ENCODE results near the gene ANKRD18A.
"Not testable (repeated sequence)": the region's sequence is repeated elsewhere in the genome, so short reads cannot be mapped to it uniquely, and the experiment has no call there.

ANKRD18A gene

DNA sequence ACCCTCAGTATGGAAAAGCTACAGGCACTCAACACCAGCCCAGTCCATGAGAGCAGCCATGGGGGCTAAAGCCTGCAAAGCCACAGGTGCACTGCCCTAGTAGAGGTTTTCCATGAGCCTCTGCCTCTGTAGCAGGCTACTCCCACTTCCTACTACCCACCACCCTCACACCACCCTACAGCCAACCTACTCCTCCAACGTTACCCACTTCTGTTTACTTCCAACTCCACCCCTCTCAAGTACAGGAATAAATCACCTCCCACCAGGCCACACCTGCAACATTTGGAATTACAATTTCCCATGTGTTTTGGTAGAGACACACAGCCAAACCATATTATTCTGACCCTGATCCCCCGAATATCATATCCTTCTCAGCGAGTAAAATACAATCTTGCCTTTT, 61.2 kb downstream of the ANKRD18A start:
- H3K9ac ChIP-seq (ENCODE audit: low read length); H3K36me3 ChIP-seq (ENCODE audit: low read length); H3K9me2 ChIP-seq (replicated peaks; ENCODE audit: insufficient read depth, low read length); H3K27ac ChIP-seq (ENCODE audit: low read depth, low read length); H3F3A ChIP-seq (ENCODE audit: insufficient read depth); H4K20me1 ChIP-seq (ENCODE audit: low read depth, low read length); H3K9me3 ChIP-seq (ENCODE audit: insufficient read depth, low read length); H3K79me2 ChIP-seq (ENCODE audit: insufficient read depth, low read length); H3K27me3 ChIP-seq (ENCODE audit: low read length); H2AFZ ChIP-seq (ENCODE audit: low read depth, low read length, severe bottlenecking); H3K4me3 ChIP-seq (ENCODE audit: insufficient read depth, low read length, poor library complexity, severe bottlenecking); H3K4me2 ChIP-seq (ENCODE audit: low read depth, low read length, poor library complexity, severe bottlenecking): not testable (repeated sequence)

DNA sequence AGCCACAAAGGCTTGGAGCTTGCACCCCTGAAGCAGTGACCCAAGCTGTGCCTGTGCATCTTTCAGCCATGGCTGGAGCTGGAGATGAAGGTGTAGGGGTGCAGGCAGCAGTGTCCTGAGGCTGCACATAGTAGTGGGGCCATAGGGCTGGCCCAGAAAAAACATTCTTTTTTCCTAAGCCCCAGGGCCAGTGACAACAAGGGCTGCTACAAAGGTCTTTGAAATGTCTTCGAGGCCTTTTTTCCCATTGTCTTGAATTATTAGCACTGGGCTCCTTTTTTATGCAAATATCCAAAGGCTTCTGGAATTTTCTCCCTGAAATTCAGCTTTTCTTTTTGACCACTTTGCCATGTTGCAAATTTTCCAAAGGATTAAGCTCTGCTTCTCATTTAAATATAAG, 62.6 kb downstream of the ANKRD18A start:
- not testable (repeated sequence) for H3K27me3 ChIP-seq (ENCODE audit: low read length); H2AFZ ChIP-seq (ENCODE audit: low read depth, low read length, severe bottlenecking); H3F3A ChIP-seq (ENCODE audit: insufficient read depth); H3K9ac ChIP-seq (ENCODE audit: low read length); H3K4me2 ChIP-seq (ENCODE audit: low read depth, low read length, poor library complexity, severe bottlenecking); H4K20me1 ChIP-seq (ENCODE audit: low read depth, low read length); H3K9me2 ChIP-seq (replicated peaks; ENCODE audit: insufficient read depth, low read length); H3K4me3 ChIP-seq (ENCODE audit: insufficient read depth, low read length, poor library complexity, severe bottlenecking); H3K27ac ChIP-seq (ENCODE audit: low read depth, low read length); H3K9me3 ChIP-seq (ENCODE audit: insufficient read depth, low read length); H3K36me3 ChIP-seq (ENCODE audit: low read length); H3K79me2 ChIP-seq (ENCODE audit: insufficient read depth, low read length)

DNA sequence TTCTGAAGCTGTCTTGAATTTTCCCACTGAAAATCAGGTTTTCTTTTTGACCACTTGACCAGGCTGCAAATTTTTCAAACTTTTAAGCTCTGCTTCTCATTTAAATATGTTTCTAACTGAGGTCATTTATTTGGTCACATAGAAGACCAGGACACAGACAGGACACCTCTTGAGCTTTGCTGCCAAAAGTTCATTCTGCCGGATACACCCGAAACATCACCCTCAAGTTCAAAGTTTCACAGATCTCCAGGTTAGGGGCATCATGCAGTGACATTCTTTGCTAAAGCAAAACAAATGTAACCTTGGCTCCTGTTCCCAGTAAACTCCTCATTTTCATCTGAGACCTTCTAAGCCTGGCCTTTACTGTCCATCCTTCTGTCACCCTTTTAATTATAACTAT, 65.4 kb downstream of the ANKRD18A start:
- H3K4me3 ChIP-seq (ENCODE audit: insufficient read depth, low read length, poor library complexity, severe bottlenecking); H3F3A ChIP-seq (ENCODE audit: insufficient read depth); H3K36me3 ChIP-seq (ENCODE audit: low read length): not testable (repeated sequence)

DNA sequence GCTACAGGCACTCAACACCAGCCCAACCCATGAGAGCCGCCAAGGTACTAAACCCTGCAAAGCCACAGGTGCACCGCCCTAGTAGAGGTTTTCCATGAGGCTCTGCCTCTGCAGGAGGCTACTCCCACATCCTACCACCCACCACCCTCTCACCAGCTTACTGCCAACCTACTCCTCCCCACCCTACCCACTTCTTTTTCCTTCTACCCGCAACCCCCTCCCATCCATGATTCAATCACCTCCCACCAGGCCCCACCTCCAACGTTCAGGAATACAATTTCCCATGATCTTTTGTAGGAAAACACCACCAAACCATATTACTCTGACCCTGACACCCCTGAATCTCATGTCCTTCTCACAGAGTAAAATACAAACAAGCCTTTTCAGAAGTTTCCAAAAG, 67.4 kb downstream of the ANKRD18A start:
- not testable (repeated sequence) for H3F3A ChIP-seq (ENCODE audit: insufficient read depth); H4K20me1 ChIP-seq (ENCODE audit: low read depth, low read length); H3K9ac ChIP-seq (ENCODE audit: low read length); H3K9me3 ChIP-seq (ENCODE audit: insufficient read depth, low read length); H3K9me2 ChIP-seq (replicated peaks; ENCODE audit: insufficient read depth, low read length); H3K4me2 ChIP-seq (ENCODE audit: low read depth, low read length, poor library complexity, severe bottlenecking); H3K79me2 ChIP-seq (ENCODE audit: insufficient read depth, low read length); H3K27ac ChIP-seq (ENCODE audit: low read depth, low read length); H3K36me3 ChIP-seq (ENCODE audit: low read length); H3K27me3 ChIP-seq (ENCODE audit: low read length); H3K4me3 ChIP-seq (ENCODE audit: insufficient read depth, low read length, poor library complexity, severe bottlenecking); H2AFZ ChIP-seq (ENCODE audit: low read depth, low read length, severe bottlenecking)

More for the DNA sequence above, 65.4 kb downstream of the ANKRD18A start:
- H2AFZ ChIP-seq (ENCODE audit: low read depth, low read length, severe bottlenecking); H3K4me2 ChIP-seq (ENCODE audit: low read depth, low read length, poor library complexity, severe bottlenecking); H3K27me3 ChIP-seq (ENCODE audit: low read length); H3K9ac ChIP-seq (ENCODE audit: low read length); H3K9me2 ChIP-seq (replicated peaks; ENCODE audit: insufficient read depth, low read length); H4K20me1 ChIP-seq (ENCODE audit: low read depth, low read length); H3K79me2 ChIP-seq (ENCODE audit: insufficient read depth, low read length); H3K9me3 ChIP-seq (ENCODE audit: insufficient read depth, low read length); H3K27ac ChIP-seq (ENCODE audit: low read depth, low read length): not testable (repeated sequence)

DNA sequence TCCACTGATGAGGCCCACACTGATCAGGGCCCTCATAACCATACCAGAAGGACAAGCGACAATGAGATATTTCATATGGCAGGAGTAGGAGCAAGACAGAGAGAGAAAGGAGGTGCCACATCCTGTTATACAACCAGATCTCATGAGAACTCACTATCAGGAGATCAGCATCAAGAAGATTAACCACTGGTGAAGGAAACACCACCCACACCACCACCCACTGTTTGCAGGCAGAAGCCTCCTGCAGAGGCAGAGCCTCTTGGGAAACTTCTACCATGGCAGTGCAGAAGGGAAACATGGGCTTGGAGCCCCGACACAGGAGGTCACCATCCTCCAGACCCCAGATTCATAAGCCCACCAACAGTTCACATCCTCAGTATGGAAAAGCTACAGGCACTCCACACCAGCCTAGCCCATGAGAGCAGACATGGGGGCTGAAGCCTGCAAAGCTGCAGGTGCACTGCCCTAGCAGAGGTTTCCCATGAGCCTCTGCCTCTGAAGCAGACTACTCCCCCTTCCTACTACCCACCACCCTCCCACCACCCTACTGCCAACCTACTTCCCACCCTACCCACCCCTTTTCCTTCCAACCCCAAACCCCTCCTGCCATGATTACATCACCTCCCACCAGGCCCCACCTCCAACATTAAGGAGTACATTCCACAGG, 73.8 kb downstream of the ANKRD18A start:
- H4K20me1 ChIP-seq (ENCODE audit: low read depth, low read length); H3K9me2 ChIP-seq (replicated peaks; ENCODE audit: insufficient read depth, low read length); H3K9me3 ChIP-seq (ENCODE audit: insufficient read depth, low read length); H2AFZ ChIP-seq (ENCODE audit: low read depth, low read length, severe bottlenecking); H3K27ac ChIP-seq (ENCODE audit: low read depth, low read length); H3K4me2 ChIP-seq (ENCODE audit: low read depth, low read length, poor library complexity, severe bottlenecking); H3F3A ChIP-seq (ENCODE audit: insufficient read depth); H3K9ac ChIP-seq (ENCODE audit: low read length); H3K27me3 ChIP-seq (ENCODE audit: low read length); H3K4me3 ChIP-seq (ENCODE audit: insufficient read depth, low read length, poor library complexity, severe bottlenecking); H3K79me2 ChIP-seq (ENCODE audit: insufficient read depth, low read length); H3K36me3 ChIP-seq (ENCODE audit: low read length): not testable (repeated sequence)

DNA sequence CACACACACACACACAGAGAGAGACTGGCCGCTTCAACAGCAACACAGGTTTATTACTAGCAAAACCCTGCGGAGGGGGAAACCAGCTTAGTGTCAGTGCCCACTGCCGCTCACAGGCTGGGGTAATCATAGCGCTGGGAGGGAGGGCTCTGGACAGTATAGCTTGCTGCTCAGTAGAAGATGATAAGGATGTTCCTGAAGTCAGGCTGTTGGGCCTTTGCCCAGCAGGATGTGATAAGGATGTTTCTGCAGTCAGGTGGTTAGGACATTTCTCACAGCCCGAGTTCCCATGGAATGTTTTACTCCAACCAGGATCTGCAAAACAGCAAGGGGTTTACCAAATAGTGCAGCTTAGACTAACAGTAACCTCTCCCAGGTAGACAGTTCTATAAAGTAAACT, 79.9 kb downstream of the ANKRD18A start:
- not testable (repeated sequence) for H3K9me2 ChIP-seq (replicated peaks; ENCODE audit: insufficient read depth, low read length); H3K4me2 ChIP-seq (ENCODE audit: low read depth, low read length, poor library complexity, severe bottlenecking); H3K9me3 ChIP-seq (ENCODE audit: insufficient read depth, low read length); H3K79me2 ChIP-seq (ENCODE audit: insufficient read depth, low read length); H3K9ac ChIP-seq (ENCODE audit: low read length); H3K27ac ChIP-seq (ENCODE audit: low read depth, low read length); H4K20me1 ChIP-seq (ENCODE audit: low read depth, low read length); H3F3A ChIP-seq (ENCODE audit: insufficient read depth); H3K36me3 ChIP-seq (ENCODE audit: low read length); H3K4me3 ChIP-seq (ENCODE audit: insufficient read depth, low read length, poor library complexity, severe bottlenecking); H2AFZ ChIP-seq (ENCODE audit: low read depth, low read length, severe bottlenecking); H3K27me3 ChIP-seq (ENCODE audit: low read length)
